SU-DHL-6 (cell line): Measurements from ENCODE around the gene VPS13A.

ENCODE experiments used
- EZH2phosphoT487 ChIP-seq: fragments of 200-600 bp; sonication (generic), shearing (Covaris generic); conservative IDR thresholded peaks from 2 replicates; pipeline ENCODE4 v1.6.1; 2018; ENCODE audit warnings: mild to moderate bottlenecking, antibody characterized with exemption, low read length, moderate library complexity, mixed read lengths
- TF ChIP-seq, protein P1 (sequence below): fragments of 200-600 bp; sonication (generic); IDR thresholded peaks from one replicate; pipeline ENCODE4 v1.5.1; 2017; ENCODE audit warnings: antibody characterized with exemption, mild to moderate bottlenecking, low read length, moderate library complexity; ENCODE audit not compliant: insufficient read depth, poor library complexity, severe bottlenecking

GRCh38 chr9:77421506-77422265 lies 244.4 kb downstream of the VPS13A start:
- TF ChIP-seq, protein P1, sequence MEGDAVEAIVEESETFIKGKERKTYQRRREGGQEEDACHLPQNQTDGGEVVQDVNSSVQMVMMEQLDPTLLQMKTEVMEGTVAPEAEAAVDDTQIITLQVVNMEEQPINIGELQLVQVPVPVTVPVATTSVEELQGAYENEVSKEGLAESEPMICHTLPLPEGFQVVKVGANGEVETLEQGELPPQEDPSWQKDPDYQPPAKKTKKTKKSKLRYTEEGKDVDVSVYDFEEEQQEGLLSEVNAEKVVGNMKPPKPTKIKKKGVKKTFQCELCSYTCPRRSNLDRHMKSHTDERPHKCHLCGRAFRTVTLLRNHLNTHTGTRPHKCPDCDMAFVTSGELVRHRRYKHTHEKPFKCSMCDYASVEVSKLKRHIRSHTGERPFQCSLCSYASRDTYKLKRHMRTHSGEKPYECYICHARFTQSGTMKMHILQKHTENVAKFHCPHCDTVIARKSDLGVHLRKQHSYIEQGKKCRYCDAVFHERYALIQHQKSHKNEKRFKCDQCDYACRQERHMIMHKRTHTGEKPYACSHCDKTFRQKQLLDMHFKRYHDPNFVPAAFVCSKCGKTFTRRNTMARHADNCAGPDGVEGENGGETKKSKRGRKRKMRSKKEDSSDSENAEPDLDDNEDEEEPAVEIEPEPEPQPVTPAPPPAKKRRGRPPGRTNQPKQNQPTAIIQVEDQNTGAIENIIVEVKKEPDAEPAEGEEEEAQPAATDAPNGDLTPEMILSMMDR: no peak
- TF ChIP-seq EZH2phosphoT487: no peak
